ENCODE measurements around the gene SHISA7.
"Not testable (repeated sequence)": the region's sequence is repeated elsewhere in the genome, so short reads cannot be mapped to it uniquely, and the experiment has no call there.

SHISA7 gene

DNA sequence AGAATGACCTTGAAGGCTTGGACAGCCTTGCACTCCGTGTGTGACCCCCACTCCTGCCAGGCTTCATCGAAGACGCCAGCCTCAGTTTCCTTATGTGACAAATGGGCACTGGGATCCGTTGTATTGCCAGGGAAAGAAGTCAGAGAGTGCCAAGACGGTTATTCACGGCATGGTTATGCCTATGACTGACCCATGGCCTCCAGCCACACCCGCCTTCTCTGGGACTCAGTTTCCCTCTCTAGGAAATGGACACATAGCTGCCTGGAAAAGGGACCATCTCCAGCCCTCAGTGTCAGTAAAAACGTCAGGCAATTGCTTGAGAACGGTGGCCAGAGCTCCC, 34.6 kb downstream of the SHISA7 start:
- no peak for DNase-seq

DNA sequence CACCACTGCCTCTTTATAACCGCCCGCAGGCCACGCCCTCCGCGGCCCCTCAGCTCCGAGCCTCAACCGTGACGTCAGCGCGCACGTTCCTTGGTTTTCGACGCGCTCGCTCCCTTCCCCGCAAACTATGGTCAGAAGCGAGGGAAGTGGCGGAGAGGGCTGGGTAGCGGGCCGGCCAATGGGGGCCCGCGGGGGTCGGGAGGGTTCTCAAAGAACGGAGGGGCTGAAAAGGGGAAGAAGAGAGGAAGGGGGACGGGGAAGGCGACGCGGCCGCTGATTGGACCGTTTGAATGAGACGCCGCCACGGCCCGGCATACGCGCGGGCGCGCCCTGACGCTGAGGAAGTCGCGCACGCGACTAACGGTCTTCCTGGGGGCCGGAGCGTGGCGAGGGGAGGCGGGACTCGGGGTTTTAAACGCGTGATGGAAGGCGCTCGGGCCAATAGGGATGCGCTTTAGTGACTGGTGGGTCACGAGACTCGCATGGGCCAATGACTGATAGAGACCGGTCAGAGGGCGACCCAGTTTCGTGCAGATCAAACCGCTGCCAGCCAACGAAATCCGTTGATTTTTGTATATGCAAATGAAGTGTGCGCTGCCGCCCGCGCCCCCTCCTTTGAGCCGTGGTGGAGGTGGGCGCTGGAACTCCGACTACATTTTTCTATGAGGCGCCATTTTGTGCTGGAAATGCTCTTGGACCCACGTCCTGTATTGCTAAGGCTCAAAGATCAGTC, 35.1 kb downstream of the SHISA7 start:
- DNase-seq: peak; percentile 98

DNA sequence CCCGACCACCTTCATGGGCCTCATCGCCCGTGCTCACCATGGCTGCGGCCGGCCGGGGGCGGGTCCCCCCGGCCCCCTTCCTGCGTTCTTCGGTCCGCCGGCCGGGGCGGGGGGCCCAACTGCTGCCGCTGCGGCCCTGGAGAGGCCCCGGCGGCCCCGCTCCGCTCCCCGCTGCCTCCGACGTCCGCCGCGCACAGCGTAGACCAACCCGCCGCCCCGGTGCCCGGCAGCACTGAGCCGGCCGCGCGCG, 35.6 kb downstream of the SHISA7 start, which contains the start of gene UBE2S:
Gene UBE2S, minus strand, starts transcription at position 239 of the 250 bp plus-strand sequence. Its CDS starts 199 bp downstream, at position 40.
- not testable (repeated sequence) for DNase-seq

- peak; percentile 42 for DNase-seq
Observed at GRCh38 chr19:55406826-55407549, 36.1 kb downstream of the SHISA7 start.

DNA sequence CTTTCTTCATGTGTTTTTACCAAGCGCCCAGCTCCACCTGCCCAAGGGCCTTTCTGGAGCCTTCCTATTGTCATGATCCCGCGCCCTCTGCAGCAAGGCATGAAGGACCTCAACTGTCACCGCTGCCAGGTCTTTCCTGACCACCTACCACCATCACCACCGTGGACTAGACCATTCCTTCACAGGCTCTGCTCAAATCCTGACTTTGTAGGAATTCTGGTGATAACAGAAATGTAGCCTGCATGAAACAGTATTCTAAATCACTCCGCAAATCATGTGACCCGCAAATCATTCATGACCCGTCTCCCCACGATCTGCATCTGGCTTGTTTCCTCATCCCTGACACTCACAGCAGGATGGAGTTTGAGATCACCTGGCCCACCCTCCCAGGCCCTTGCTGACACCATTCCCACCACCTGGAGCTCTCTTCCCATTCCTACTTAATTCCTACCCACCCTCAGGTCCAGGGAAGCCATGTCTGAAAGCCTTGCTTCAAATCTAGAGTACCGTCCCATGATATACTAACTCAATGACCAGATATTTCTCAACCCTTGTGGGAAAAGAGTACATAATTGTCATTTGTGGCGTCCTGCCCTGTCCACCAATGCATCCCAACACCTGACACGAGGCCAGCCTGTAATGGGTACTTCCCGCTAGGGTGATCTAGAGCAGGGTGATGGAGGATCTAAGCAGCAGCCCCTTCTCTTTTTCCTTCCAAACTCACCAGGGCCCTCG, 36.8 kb downstream of the SHISA7 start:
- no peak for DNase-seq

DNA sequence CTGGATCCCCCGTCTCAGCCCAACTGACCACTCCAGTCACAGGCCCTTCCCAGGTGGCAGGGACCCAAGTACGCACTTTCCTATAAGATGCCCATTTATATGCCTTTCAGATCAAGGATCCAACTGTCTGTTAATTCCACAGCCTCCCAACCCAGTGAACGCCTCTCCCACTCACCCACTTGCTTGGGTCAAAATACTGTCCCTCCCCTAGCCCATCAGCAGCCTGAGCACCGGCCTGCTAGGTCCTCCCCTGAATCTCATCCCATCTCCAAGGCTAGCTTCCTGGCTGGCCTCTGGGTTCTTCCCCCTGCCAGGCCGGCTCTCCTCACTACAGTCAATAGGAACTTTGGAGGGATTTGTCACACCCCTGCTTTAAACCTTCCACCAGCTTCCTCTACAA, 37.5 kb downstream of the SHISA7 start:
- no peak for DNase-seq

DNA sequence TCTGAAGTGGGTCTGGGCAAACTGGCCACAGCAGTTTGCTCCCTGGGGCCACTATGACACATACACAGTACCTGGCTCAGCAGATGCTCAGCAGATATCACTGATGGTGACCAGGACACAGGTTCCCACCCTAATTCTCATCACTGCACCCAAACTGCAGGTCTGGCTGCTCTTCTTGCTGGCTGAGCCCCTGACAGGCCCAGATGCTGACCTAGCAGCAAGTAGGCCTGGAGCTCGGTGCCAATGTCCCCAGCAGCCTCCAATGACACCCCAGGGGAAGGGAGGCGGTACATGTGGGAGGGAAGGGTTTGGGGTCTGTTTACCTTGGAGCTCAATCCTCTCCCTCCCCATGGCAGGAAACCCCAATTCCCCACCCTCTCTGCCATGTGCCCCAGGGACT, 40.6 kb downstream of the SHISA7 start:
- DNase-seq: no peak

DNA sequence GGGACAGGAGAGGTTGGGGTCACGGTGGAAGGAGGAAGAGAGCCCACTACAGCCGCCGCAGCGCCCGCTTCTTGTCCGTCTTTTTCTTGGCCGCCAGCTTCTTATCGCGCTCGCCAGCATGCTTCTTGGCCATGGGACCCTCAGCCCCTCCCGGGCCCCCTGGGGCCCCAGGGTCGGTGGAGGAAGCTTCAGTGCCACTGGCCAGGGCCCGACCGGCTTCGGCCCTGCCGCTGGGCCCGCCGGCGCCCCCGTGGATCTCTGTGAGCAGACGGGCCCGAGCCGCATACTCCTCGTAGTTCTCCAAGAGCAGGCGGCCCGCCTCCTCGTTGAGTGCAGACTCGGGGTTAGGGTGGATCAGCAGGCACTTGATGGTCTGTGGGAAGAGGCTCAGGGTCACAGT, 41.7 kb downstream of the SHISA7 start:
- not testable (repeated sequence) for DNase-seq

DNA sequence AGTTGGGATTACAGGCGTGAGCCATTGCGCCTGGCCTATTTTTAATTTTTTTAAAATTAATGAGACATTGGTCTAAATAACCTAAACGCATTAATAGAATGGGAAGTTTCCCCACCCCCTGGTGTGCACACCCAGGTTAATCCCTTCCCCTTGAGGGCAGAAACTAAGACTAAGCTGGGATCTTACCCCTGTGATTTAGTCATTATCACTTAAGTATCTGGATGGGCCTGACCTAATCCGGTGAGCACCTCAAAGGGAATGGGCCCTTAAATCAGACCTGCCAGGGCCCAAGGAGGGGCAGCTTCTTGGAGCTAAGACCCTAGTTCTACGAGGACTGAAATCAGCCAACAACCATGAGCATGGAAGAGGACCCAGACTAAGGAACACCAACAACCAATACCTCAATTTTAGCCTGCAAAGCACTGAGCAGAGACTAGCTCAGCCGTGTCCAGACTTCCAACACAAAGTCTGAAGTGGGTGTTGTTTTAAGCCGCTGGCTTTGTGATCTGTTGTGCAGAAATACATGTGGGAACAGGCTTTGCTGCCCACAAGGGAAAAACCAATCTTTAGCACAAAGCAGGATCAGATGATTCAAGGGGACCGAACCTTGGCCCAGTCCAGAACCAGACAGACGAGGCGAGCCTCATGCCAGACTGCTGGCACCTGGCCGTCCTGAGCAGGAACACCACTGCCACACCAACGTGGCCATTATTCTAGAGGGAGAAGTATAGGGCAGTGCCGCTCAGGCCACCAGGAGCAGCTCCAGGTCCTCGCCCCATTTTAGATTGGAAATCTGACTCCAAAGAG, 42.6 kb downstream of the SHISA7 start:
- DNase-seq: no peak

DNA sequence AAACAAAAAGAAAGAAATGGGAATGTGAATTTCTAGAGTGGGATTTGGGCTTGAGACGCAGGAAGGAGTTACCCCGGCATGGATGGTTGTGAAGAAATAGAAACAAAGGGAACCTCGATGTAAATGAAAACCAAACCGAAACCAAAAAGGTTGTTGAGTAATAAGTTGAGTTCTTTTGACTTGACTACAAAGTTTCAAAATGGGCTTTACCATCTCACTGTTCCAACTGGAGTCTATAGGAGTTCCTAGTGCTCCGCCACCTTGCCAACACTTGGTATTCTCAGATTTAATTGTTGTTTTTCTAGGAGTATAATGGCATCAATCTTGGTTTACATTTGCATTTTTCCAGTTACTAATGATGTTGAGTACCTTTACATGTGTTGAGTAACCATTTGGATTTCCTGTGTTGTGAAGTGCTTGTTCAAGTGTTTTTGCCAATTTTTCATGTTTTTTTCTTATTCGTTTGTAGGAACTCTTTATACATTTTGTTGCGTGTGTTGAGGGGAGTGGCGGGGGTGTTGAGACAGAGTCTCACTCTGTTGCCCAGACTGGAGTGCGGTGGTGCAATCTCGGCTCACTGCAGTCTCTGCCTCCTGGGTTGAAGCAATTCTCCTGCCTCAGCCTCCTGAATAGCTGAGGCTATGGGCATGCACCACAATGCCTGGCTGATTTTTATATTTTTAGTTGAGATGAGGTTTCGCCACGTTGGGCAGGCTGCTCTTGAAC, 44.7 kb downstream of the SHISA7 start:
- no peak for DNase-seq

DNA sequence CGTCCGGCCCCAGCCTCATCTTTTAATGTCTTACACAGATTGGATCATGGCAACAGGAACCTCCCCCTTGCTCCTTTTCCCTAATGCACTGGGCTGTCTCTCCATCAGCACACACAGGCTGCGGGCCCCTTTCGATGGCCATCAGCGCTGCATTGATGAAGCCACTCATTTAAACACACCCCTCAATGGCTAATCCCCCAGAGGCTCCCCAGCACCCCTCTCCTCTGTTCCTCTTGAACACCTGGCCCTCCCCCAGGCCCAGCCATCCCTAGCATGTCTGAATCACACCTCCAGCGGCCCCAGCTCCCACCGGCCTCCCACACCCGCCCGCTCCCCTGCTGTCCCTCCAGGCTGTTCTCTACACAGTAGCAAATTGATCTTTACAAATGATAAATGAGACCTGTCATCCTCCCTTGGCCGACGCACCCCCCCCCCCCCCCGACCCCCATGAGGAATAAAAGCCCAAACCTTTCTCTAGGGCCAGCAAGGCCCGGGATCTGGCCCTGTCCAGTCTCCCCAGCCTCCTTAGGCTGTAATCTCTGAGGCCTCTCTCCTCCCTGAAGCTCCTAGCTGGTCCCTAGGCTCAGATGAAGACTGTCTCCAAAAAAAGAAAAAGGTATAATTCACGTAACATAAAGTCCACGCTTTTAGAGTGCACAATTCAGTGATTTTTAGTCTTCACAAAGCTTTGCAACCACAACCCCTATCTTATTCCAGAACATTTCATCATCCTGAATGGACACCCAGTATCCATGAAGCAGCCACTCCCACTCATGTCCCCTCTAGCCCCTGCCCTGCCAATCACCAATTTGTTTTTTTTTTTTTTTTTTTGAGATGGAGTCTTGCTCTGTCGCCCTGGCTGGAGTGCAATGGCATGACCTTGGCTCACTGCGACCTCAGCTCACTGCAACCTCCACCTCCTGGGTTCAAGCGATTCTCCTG, 50.0 kb downstream of the SHISA7 start:
- DNase-seq: no peak

DNA sequence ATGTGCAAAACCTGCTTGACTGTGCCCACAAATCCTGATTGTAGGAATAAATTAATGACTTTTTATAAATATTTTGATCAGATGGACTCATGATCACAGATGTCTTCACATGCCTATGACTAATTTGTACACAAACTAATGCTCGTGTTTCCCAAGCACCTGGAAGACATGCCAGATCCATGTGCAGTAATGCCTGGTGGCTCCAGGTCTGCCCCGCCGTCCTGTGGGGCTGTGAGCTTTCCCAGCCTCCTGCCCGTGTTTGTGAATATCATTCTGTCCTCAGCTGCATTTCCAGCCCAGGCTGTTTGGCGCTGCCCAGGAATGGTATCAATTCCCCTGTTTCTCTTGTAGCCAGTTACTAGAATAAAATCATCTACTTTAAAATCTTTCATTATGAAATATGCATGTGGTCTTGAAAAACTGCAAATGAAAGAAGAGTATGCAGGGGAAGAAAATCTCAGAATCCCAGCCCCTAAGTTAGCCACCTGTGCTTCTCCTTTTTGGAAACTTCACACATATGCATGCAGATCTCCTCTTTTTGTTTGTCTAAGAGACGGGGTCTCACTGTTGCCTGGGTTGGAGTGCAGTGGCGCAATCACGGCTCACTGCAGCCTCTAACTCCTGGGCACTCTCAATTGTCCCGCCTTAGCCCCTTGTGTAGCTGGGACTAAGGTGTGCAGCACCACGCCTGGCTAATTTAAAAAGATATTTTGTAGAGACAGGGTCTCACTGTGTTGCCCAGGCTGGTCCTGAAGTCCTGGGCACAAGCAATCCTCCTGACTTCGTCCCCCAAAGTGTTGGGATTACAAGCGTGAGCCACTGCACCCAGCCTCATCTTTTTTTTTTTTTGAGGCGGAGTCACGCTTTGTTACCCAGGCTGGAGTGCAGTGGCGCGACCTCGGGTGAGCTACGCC, 51.1 kb downstream of the SHISA7 start:
- DNase-seq: no peak

DNA sequence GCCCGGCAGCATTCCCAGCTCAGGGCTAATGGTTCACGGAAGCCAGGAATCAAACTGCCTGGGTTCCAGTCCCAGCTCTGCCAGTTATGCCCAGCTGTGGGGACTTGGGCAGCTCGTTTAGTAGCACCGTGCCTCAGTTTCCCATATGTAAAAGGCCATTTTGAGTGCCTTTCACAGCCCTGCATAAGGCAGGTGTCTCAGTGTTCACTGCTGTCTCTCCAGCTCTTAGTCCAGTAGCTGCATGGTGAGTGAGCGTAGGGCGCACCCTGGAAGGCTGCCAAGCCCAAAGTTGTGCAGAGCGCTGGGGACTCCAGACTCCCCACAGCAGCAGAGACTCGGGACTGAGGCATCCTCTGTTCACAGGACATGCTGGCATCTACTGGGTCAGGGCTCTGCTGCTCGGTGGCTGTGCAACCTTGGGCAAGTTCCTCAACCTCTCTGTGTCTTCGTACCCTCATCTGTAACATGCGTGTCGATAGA, 51.9 kb downstream of the SHISA7 start:
- no peak for DNase-seq

DNA sequence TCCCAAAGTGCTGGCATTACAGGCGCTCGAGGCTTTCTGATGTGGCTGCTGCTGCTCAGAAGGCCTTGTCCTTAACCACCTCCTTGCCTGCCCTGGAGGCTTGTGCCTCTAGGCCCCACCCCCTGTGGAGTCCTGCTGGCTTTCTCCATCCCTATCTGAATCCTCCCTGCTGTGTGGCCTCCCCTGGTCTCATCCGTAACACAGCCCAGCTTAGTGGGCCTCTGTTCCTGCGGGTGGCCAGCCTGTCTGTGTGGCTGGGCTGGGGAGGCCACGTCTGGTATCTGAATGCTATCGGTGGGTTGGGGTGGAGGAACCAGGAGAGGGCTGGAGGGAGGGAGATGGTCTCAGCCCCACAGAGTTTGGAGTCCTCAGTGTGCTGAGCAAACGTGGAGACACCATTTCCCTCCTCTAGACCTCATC, 52.6 kb downstream of the SHISA7 start:
- no peak for DNase-seq

- DNase-seq: no peak
Observed at GRCh38 chr19:55389386-55390317, 53.4 kb downstream of the SHISA7 start.

DNA sequence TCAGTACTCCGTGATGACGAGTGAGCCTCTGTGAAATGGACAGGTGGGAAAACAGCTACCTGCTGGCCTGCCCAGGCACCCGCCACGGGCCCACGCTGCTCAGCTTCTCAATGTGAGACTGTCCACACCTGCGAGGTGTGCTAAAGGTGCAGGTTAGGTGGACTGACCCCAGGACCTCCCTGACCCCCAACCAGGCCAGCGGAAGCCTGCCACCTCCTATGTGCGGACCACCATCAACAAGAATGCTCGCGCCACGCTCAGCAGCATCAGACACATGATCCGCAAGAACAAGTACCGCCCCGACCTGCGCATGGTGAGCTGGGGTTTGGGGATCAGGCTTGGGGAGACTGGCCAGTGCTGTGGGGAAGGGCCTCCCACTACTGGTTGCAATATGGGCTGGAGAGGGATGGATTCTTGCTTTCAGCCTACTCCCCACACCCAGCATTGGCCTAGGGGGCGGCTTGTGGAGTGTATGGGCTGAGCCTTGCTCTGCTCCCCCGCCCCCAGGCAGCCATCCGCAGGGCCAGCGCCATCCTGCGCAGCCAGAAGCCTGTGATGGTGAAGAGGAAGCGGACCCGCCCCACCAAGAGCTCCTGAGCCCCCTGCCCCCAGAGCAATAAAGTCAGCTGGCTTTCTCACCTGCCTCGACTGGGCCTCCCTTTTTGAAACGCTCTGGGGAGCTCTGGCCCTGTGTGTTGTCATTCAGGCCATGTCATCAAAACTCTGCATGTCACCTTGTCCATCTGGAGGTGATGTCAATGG, 55.2 kb downstream of the SHISA7 start:
- no peak for DNase-seq

DNA sequence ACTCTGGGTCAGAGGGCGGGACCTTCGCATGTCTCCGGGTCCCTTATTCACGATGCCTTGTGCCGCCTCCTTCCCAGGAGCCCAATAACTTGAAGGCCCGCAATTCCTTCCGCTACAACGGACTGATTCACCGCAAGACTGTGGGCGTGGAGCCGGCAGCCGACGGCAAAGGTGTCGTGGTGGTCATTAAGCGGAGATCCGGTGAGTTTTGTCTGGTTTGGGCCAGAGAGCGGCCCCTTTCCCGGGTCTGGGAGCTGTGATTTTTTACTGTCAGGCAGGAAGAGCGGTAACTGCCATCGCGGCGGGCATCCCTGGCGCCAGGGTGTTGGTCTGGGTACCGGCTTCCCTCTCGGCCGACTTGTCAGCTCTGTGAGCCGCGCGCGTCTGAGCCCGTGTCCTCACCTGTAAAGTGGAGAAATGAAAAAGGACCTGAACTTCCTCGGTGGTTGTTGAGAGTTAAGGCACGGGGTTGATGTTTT, 56.6 kb downstream of the SHISA7 start:
- no peak for DNase-seq
